Activated naive CD4-positive, alpha-beta T cell treated with anti-CD3 and anti-CD28 coated beads, Interleukin-2, amount 10 ng/mL, durations not matched to agents 7 days and 5 days (primary cell): ENCODE results near the gene TNKS1BP1.
"Not testable (repeated sequence)": the region's sequence is repeated elsewhere in the genome, so short reads cannot be mapped to it uniquely, and the experiment has no call there.

ENCODE experiments used
- CTCF ChIA-PET: fragments of 350-600 bp; sonication (Branson Sonifier 250); formaldehyde crosslinking; loops from one replicate; lab custom pipeline; 2021; ENCODE audit warnings: antibody characterized with exemption; lab: Charles Lee
- DNase-seq: peaks from one replicate; pipeline ENCODE4 v3.0.0-alpha.2; 2020
- H3K27ac Mint-ChIP-seq: one replicate; pipeline ENCODE4 v1.8.0; 2021; ENCODE audit warnings: mild to moderate bottlenecking, moderate library complexity, mixed read lengths
- H3K27me3 Mint-ChIP-seq: one replicate; pipeline ENCODE4 v1.8.0; 2021; ENCODE audit warnings: mild to moderate bottlenecking, mixed read lengths
- H3K36me3 Mint-ChIP-seq: one replicate; pipeline ENCODE4 v1.8.0; 2021; ENCODE audit warnings: mixed read lengths
- H3K4me1 Mint-ChIP-seq: one replicate; pipeline ENCODE4 v1.8.0; 2021; ENCODE audit warnings: mixed read lengths
- H3K4me3 Mint-ChIP-seq: one replicate; pipeline ENCODE4 v1.8.0; 2021; ENCODE audit warnings: mild to moderate bottlenecking, moderate library complexity, mixed read lengths
- H3K9me3 Mint-ChIP-seq: one replicate; pipeline ENCODE4 v1.8.0; 2021; ENCODE audit warnings: mixed read lengths

Gene TNKS1BP1, protein sequence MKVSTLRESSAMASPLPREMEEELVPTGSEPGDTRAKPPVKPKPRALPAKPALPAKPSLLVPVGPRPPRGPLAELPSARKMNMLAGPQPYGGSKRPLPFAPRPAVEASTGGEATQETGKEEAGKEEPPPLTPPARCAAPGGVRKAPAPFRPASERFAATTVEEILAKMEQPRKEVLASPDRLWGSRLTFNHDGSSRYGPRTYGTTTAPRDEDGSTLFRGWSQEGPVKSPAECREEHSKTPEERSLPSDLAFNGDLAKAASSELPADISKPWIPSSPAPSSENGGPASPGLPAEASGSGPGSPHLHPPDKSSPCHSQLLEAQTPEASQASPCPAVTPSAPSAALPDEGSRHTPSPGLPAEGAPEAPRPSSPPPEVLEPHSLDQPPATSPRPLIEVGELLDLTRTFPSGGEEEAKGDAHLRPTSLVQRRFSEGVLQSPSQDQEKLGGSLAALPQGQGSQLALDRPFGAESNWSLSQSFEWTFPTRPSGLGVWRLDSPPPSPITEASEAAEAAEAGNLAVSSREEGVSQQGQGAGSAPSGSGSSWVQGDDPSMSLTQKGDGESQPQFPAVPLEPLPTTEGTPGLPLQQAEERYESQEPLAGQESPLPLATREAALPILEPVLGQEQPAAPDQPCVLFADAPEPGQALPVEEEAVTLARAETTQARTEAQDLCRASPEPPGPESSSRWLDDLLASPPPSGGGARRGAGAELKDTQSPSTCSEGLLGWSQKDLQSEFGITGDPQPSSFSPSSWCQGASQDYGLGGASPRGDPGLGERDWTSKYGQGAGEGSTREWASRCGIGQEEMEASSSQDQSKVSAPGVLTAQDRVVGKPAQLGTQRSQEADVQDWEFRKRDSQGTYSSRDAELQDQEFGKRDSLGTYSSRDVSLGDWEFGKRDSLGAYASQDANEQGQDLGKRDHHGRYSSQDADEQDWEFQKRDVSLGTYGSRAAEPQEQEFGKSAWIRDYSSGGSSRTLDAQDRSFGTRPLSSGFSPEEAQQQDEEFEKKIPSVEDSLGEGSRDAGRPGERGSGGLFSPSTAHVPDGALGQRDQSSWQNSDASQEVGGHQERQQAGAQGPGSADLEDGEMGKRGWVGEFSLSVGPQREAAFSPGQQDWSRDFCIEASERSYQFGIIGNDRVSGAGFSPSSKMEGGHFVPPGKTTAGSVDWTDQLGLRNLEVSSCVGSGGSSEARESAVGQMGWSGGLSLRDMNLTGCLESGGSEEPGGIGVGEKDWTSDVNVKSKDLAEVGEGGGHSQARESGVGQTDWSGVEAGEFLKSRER (N-terminal part only)

DNA sequence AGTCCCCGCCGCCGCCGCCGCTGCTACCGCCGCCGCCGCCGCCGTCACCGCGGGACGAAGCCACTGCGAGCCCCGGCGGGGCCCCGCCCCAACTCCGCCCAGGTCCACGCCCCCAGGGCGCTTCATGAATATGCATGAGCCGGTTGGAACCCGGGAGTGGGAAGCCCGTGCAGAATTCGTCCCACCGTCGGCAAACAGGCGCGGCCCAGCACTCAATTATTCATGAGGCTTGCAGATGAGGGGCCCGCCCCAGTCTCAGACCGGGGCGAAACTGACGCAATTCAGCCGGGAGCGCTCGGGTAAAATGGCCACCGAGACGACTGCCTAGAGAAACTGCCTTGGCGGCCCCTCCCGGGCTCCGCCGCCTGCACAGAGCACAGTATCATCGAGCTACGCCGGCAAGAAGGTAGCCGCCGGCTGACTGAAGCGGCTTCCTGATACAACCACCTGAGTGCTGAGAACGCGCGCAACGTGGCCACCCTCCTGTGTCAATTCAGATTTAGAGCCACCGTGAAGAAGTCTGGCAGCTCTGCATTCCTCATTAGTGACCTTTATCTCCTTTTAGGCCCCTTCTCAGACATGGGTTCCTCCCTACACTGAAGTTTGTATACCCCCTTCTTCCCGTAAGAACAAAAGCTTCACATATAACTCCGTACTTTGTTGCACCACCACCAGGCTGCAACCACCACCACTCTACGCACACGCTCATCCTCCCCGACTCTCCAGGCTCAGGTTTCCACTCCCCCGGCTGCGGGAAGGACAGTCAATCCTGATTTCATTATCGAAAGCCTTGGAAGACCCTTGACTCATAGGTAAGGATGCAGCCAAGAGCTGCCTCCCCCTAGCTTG, at the start of gene TNKS1BP1:
TNKS1BP1 (minus strand) TSS at position 67 of the 849 bp plus-strand sequence. CDS start 3,067 bp downstream, outside the sequence.
- Mint-ChIP-seq H3K27me3 (peaks cover 4% of the 10 kb centered on the region), H3K27ac (peak within 1 kb of the TSS; percentile 92), H3K4me1 (peaks cover 51% of the 10 kb centered on the region), H3K4me3 (peak within 1 kb of the TSS; percentile 81), H3K36me3 (peaks cover 47% of the 10 kb centered on the region), H3K9me3 (no peaks in the 10 kb centered on the region)
- peak; percentile 94 for DNase-seq
- CTCF ChIA-PET, result interaction anchor here (1.2 to 3.5 kb wide), 5 partner anchors 12 to 169 kb away, joined by 3 to 23 read pairs (median 3); partner anchors contain the start of genes P2RX3 and SSRP1

DNA sequence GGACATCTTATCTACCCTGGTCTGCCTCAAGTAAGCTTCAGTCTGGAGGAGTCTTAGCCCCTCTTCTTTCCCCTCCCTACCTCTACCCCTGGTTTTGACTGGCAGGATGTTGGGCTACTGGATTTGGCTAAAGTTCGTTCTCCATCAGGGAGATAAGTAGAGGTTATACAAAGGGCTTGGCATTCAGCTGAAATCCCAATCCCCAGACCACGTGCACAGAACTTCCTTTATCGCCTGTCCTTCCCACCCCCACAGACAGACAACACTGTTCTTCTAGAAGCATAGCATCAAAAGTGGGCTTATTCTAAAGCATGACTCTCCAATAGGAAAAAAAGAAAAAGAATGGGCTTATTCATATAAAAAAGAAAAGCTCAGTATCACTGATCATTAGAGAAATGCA, 48.4 kb upstream of the TNKS1BP1 start:
- Mint-ChIP-seq H3K27me3 (peaks cover 32% of the 10 kb centered on the region), H3K4me1 (no peaks in the 10 kb centered on the region), H3K36me3 (no peaks in the 10 kb centered on the region), H3K4me3 (no peak overlapping the region), H3K27ac (no peak overlapping the region), H3K9me3 (no peaks in the 10 kb centered on the region)
- DNase-seq, result no peak
- CTCF ChIA-PET, result no interaction called here

DNA sequence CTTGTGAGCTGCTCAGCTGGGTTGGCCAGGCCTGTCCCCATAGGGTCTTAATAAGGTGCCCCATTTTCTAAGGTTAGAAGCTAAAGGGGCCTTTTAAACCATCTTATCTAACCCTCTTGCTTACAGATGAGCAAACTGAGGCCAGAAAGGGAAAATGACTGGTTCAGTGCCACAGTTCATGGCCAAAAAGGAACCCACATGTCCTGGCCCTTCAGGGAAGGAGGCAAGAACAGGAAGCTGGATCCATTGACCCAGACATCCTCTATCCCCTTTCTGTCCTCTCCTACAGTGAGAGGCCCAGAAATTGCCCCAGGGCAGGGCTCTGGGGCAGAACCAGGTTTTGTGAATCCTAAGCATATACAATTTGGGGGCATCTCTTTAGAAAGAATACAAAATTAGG, 46.2 kb upstream of the TNKS1BP1 start:
- no peak for DNase-seq
- Mint-ChIP-seq H3K4me1 (no peaks in the 10 kb centered on the region), H3K27me3 (peaks cover 26% of the 10 kb centered on the region), H3K27ac (no peak overlapping the region), H3K36me3 (no peaks in the 10 kb centered on the region), H3K4me3 (no peak overlapping the region), H3K9me3 (no peaks in the 10 kb centered on the region)
- CTCF ChIA-PET, result interaction anchor here (1.0 kb wide), 1 partner anchor 16 kb away, joined by 3 read pairs; no protein-coding TSS in a partner anchor

DNA sequence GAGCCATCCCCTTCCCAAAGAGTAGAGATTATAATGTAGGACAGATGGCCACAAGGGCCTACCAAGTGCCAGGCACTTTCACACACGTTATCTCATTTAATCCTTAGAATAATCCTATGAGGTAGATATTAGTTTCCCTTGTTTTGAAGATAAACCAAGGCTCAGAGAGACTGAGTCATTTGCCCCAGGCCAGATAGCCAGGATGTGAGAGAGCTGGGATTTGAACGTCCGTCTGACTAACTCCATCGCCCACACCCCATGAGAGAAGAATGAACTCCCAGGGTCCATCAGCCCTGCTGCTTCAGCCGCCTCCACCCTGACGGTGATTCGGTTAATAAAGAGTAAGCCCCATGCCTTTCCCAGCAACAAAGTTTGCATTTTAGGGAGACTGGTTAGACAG, 45.5 kb upstream of the TNKS1BP1 start:
- Mint-ChIP-seq H3K9me3 (no peaks in the 10 kb centered on the region), H3K4me1 (no peaks in the 10 kb centered on the region), H3K36me3 (no peaks in the 10 kb centered on the region), H3K4me3 (no peak overlapping the region), H3K27me3 (peaks cover 33% of the 10 kb centered on the region), H3K27ac (no peak overlapping the region)
- CTCF ChIA-PET, result no interaction called here
- DNase-seq, result no peak

DNA sequence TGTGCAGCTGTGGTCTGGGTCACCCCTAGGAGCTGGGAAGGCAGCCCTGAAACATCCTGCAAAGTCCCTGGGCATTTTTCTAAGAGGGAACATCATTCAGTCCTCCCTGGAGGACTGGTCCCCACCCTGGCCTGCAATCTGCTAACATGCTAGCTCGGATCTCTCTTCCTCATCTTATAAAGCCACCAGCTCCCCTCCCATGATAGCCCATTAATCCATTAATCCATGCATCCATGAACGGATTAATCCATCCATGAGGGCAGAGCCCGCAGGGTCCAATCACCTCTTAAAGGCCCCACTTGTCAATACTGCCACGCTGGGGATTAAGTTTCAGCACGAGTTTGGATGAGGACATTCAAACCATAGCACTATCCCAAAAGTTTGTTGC, 44.1 kb upstream of the TNKS1BP1 start:
- H3K36me3 Mint-ChIP-seq, result no peaks in the 10 kb centered on the region
- H3K9me3 Mint-ChIP-seq, result no peaks in the 10 kb centered on the region
- CTCF ChIA-PET, result interaction anchor here (1.2 kb wide), 1 partner anchor 10 kb away, joined by 3 read pairs; no protein-coding TSS in a partner anchor
- no peak overlapping the region for H3K4me3 Mint-ChIP-seq
- peaks cover 38% of the 10 kb centered on the region for H3K27me3 Mint-ChIP-seq
- no peaks in the 10 kb centered on the region for H3K4me1 Mint-ChIP-seq
- no peak overlapping the region for H3K27ac Mint-ChIP-seq
- DNase-seq, result no peak

DNA sequence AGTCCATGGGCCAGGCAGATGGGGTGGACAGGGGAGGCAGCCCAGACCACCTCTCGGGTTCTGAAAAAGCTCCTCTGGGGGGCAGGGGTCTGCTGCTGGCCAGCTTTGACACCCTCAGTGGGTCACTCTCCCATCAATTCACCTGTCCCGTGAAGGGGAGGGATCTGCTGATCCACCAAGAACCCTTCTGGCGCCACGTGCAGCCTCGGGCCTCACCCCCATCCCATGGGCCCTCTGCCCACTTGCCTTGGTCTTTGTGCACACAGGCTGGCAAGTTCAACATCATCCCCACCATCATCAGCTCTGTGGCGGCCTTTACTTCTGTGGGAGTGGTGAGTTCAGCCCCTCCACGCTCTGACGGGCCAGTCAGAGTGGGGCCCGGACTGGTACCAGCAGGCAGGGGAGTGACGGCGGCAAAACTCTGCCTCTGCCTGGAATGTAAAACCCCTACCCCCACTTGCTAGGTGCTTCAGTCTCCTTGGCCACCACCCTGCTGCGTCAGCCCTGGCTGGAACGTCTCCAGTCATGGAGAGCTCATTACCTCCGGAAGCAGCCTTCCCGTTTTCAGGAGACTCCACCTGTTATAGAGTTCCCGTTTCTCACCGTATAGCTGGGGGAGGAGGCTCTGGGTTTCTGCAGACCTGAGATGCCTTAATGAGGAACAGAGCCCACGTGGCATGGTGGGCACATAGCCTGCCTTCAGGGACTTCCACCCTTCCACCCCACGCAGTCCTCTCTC, 43.5 kb upstream of the TNKS1BP1 start:
- DNase-seq, result no peak
- Mint-ChIP-seq H3K9me3 (no peaks in the 10 kb centered on the region), H3K27me3 (peaks cover 38% of the 10 kb centered on the region), H3K27ac (no peak overlapping the region), H3K4me1 (no peaks in the 10 kb centered on the region), H3K4me3 (no peak overlapping the region), H3K36me3 (no peaks in the 10 kb centered on the region)
- CTCF ChIA-PET, result interaction anchor here (1.2 kb wide), 1 partner anchor 9 kb away, joined by 3 read pairs; no protein-coding TSS in a partner anchor

DNA sequence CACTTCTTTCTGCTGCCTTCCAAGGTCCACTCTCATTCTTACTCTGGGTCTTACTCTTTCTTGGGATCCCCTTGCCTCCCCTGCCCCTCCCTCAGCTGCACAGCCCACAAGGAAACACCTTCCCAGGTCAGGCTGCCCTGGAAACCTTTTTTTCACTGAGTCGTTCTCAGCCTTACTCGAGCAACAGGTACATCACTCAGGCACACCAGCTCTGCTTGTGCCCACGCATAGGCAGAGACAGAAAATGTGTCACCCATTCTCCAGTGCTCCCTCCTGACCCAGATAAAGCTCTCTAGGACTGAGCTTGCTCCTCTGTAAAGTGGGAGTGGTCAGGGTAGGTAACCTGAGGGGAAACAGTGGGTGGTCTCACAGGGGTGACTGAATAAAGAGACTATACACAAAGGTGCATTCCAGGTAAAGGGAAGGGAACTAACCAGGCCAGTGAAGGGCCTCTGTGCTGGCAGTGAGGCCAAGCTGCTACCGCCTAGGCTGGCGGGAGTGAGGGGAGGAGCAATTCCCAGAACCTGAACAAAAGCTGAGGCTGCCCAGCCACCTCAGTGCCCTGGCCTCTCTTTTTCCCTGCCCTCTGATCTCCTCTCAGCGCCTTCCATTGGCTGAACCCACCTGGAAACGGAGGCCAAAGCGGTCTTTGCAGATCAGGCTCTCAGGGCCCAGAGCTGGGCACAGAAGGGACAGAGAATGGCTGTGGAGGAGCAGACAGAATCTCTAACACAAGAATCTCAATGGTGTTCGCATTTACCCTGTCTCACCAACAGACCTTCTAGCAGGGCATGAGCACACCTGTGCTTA, 40.3 kb upstream of the TNKS1BP1 start:
- Mint-ChIP-seq H3K4me1 (no peaks in the 10 kb centered on the region), H3K9me3 (no peaks in the 10 kb centered on the region), H3K27ac (no peak overlapping the region), H3K36me3 (no peaks in the 10 kb centered on the region), H3K27me3 (peaks cover 56% of the 10 kb centered on the region), H3K4me3 (no peak overlapping the region)
- no peak for DNase-seq
- CTCF ChIA-PET, result interaction anchor here (0.9 kb wide), 1 partner anchor 88 kb away, joined by 3 read pairs; no protein-coding TSS in a partner anchor

DNA sequence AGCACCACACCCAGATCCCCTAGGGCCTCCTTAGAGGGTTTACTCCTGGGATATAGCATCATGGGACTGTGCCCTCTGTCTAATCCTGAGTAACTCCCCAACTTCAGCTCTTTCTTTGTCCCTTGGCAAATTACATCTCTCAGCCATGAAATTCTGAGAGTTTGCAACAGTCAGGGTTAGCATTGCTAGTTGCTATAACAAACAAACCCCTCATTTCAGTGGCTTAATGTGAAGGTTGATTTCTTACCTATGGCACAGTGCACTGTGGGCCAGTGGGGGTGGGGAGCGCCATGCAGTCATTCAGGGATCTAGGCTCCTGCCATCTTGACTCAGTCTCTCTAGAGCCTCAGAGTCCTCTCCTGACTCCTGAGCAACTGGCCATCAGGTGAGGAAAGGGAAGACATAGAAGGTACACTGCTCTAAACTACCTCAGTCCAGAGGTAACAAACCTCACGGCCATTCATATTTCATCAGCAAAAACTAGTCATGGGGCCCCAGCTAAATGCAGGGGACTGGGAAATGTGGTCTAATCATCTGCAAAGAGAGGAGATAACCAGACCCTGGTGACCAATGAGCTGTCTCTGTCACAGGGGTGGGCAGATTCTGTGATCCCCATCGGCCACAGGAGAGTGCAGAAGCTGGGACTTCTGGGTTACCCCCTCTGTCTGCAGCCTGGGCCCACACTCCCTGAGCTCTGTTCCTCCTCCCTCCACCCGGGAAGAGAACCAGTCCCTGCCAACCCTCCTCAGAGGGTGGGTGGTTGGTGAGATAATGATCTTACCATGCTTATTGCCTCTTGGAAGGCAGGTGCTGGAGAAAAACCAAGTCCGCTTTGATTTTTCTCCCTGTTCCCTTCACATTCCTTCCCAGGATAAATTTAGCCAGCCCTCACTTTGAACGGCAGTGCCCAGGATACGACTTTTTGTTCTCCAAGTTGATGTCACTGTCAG, 38.7 kb upstream of the TNKS1BP1 start:
- H3K4me1 Mint-ChIP-seq, result no peaks in the 10 kb centered on the region
- CTCF ChIA-PET, result interaction anchor here (1.0 kb wide), 1 partner anchor 163 kb away, joined by 4 read pairs; no protein-coding TSS in a partner anchor

DNA sequence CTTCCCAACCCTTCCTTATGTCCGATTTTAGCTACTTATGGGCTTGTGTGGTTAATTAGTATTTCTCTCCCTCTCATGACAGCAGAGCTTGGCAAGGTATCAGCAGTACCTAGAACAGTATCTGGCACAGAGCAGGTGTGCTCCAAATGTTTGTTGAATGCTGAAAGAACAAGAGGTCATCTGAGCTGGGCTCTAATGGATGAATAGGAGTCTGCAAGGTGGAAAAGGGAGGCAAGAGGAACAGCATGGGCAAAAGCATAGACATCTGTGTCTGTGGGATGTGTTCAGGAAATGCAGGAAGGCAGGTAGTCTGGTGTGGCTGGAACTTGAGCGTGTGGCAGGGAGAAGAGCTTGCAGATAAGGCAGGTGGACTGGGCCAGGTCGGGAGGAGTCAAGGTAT, 37.2 kb upstream of the TNKS1BP1 start:
- Mint-ChIP-seq H3K36me3 (no peaks in the 10 kb centered on the region), H3K9me3 (no peaks in the 10 kb centered on the region), H3K27ac (no peak overlapping the region), H3K4me1 (no peaks in the 10 kb centered on the region), H3K4me3 (no peak overlapping the region), H3K27me3 (peaks cover 45% of the 10 kb centered on the region)
- DNase-seq, result no peak
- CTCF ChIA-PET, result interaction anchor here (0.9 kb wide), 1 partner anchor 438 kb away, joined by 5 read pairs; no protein-coding TSS in a partner anchor

More for the DNA sequence above, 38.7 kb upstream of the TNKS1BP1 start:
- H3K4me3 Mint-ChIP-seq, result no peak overlapping the region
- DNase-seq, result no peak
- H3K27me3 Mint-ChIP-seq, result peaks cover 50% of the 10 kb centered on the region
- H3K27ac Mint-ChIP-seq, result no peak overlapping the region
- H3K9me3 Mint-ChIP-seq, result no peaks in the 10 kb centered on the region
- H3K36me3 Mint-ChIP-seq, result no peaks in the 10 kb centered on the region

DNA sequence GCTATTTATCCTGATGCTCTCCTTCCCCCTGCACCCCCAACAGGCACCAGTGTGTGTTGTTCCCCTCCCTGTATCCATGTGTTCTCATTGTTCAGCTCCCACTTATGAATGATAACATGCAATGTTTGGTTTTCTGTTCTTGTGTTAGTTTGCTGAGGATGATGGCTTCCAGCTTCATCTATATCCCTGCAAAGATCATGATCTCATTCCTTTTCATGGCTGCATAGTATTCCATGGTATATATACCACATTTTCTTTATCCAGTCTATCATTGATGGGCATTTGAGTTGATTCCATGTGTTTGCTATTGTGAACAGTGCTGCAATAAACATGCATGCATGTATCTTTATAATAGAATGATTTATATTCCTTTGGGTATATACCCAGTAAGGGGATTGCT, 36.7 kb upstream of the TNKS1BP1 start:
- not testable (repeated sequence) for H3K9me3 Mint-ChIP-seq, DNase-seq, H3K4me3 Mint-ChIP-seq, H3K36me3 Mint-ChIP-seq, H3K27ac Mint-ChIP-seq, H3K4me1 Mint-ChIP-seq
- peaks cover 46% of the 10 kb centered on the region for H3K27me3 Mint-ChIP-seq
- CTCF ChIA-PET, result interaction anchor here (0.9 kb wide), 1 partner anchor 439 kb away, joined by 5 read pairs; no protein-coding TSS in a partner anchor

DNA sequence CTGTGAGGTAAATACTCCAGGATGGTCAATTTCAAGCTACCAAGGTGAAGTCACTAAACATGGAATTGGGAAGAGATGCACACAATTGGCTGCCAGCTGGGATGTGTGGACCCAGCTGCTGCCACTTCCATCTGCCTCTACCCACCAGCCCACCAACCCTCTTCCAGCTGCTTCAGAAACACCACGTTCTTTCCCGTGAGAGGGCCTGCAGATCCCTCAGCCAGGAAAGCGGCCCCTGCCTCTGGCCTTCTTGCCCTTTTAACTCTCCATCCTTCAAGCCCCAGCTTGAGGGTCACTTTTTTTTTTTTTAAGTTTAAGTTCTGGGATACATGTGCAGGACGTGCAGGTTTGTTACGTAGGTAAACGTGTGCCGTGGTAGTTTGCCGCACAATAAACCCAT, 36.2 kb upstream of the TNKS1BP1 start:
- CTCF ChIA-PET, result no interaction called here
- no peak for DNase-seq
- Mint-ChIP-seq H3K4me3 (no peak overlapping the region), H3K4me1 (no peaks in the 10 kb centered on the region), H3K9me3 (no peaks in the 10 kb centered on the region), H3K27ac (no peak overlapping the region), H3K36me3 (no peaks in the 10 kb centered on the region), H3K27me3 (peaks cover 47% of the 10 kb centered on the region)
